RKO (cell line): ENCODE measurements around the gene DNAJC8.

Experiments used
- DNase-seq: peaks from one replicate; pipeline ENCODE4 v3.0.0-alpha.2; 2016; ENCODE audit warnings: low spot score

Gene DNAJC8

GRCh38 chr1:28172713-28173150 lies 60.1 kb downstream of the DNAJC8 start:
- no peak for DNase-seq

DNA sequence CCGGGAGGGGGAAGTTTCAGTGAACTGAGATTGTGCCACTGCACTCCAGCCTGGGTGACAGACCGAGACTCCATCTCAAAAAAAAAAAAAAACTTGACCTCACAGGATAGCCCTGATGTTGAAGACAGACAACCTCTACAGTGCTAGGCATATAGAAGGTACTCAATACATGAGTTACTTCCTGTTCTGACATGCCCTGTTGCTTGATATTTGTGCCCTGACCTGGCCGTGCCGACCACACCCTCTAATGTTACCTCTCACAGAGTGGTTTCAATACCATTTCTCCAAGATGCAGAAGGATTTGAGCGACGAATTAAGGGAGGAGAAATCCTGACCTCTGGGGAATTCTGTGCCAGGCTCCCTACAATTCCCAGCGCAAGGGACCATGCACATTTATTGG lies 61.6 kb downstream of the DNAJC8 start:
- DNase-seq: no peak

- no peak for DNase-seq
Observed at GRCh38 chr1:28170001-28170596, 62.7 kb downstream of the DNAJC8 start.

- DNase-seq: no peak
Observed at GRCh38 chr1:28163496-28164161, 69.2 kb downstream of the DNAJC8 start.

- DNase-seq: no peak
Observed at GRCh38 chr1:28162151-28162550, 70.7 kb downstream of the DNAJC8 start.

GRCh38 chr1:28161751-28162150 lies 71.1 kb downstream of the DNAJC8 start:
- no peak for DNase-seq

DNA sequence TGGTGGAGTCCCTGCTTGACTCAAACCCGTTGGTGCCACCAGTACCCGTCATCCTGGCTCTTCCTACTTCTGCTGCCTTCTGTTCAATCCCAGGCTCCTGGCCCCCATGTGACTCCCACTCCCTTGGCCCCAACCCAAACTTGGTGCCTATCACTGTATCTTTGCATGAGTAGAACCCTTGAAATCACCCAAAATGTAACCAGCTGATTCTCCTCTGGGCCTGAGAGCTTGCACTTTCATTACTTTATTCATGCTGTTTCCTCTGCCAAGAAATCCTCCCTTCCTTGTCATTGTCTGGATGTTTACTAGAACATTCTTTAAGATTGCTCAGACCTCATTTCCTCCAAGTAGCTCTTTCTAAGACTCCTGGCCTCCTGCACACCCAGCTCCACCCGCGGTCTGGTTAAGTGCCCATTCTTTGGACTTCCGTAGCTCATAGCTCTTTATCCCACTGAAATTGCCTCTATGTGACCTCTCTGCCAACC lies 72.0 kb downstream of the DNAJC8 start:
- DNase-seq: no peak

GRCh38 chr1:28159680-28160079 lies 73.1 kb downstream of the DNAJC8 start:
- no peak for DNase-seq

DNA sequence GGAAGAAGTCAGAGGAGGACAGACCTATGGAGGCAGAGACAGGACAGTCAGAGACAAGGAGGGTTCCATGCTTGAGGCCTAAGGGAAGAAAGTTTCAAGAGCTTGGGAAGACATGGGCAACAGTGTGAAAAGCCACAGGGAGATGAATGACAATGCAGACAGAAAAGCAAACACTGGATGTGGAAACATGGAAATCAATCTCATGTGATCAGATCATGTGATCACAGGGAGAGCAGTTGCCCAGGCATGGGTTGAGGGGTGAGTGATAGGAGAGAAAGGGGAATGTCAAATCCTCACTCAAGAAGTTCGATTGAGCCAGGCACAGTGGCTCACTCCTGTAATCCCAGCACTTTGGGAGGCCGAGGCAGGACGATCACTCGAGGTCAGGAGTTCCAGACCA lies 73.6 kb downstream of the DNAJC8 start:
- DNase-seq: no peak

- DNase-seq: no peak
Observed at GRCh38 chr1:28157894-28158293, 74.9 kb downstream of the DNAJC8 start.

- DNase-seq: no peak
Observed at GRCh38 chr1:28156821-28157220, 76.0 kb downstream of the DNAJC8 start.

- DNase-seq: no peak
Observed at GRCh38 chr1:28155628-28156027, 77.2 kb downstream of the DNAJC8 start.

GRCh38 chr1:28154078-28154594 lies 78.7 kb downstream of the DNAJC8 start:
- no peak for DNase-seq
